Measurements from ENCODE around the gene IGFBP4.

Gene IGFBP4

DNA sequence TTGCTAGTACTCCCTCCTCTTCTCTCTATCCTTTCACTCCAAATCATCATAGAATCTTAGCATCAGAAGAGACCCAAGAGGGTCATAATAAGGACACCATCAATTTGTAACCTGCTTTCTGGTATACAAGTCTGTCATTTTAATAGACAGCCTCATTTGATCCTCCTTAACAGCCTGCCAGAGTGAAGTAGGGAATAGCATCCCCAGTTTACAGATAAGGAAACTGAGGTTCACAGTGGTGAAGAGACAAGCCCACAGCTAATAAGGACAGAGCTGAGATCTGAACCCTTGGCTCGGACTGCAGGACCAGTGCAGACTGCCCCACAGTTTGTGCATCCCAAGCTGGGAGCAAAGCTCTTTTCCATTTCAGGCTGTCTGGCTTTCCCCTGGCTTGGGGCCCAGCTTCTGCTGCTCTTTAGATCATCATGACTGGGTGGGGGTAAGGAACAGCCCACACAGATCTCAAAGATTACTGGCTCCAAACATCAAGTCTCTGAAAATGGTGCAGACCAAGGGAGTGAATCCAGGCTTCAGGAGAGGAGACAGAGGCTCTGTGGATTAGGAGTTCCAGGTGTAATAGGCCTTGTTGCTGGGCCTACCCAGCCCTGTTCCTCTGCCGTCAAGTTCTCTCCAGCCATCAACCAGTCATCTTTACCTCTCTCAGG, 10.3 kb upstream of the IGFBP4 start:
- no peak for DNase-seq (ENCODE audit: low read depth)

DNA sequence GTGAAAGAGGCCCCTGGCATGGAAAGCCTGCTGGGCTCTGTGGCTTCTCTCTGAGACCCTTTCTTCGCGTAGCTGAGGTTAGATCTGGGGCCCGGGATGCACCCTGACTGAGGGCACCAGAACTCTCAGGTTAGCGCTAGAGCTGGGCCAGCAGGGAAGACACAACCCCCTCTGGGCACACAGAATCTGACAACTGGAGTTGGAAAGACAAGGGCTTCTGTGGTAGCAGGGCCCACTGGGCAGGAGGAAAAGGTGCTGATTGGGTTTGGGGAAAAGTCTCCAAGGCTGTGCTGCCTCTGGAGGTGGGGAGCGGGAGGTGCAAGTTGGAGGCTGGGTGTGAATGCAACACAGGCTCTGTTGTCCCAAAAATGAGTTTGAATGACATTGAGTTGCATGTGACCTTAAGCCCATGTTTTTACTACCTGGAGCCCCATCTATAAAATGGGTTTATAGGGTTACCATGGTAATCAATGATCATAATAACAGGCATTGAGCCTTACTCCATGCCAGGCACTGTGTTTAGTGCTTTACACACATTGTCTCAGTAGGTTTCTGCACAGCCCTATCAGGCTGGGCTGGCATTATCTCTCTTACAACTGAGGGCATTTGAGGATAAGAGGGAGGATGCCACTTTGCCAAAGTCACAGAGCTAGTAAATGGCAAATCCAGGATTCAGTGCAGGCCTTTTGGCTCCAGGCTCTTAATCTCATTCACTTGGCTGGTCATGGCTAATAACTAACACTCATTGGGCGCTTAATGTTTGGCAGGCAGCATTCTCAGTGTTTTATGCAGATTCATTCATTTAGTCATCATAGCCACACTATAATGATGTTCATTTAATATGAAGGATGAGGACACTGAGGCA, 9.5 kb upstream of the IGFBP4 start:
- DNase-seq (ENCODE audit: low read depth): no peak

DNA sequence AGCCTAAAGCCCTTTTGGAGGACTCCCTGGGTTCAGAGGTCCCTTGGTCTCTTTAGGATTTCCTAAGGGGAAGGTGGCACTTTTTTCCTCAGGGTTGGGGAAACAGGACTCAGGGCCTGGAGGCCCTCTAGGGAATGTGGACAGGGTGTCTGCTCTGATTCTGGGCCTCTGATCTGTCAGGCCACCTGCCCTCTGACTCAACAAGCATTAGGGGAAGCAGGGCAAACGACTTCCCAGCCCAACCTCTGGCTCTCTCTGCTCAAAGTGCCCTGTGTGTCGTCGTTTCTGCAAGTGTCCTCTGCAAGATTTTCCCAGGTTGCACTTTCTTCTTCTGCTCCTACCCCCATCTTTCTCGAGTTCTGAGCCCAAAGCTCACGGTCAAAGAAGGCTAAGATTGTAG, 6.6 kb upstream of the IGFBP4 start:
- no peak for DNase-seq (ENCODE audit: low read depth)

DNA sequence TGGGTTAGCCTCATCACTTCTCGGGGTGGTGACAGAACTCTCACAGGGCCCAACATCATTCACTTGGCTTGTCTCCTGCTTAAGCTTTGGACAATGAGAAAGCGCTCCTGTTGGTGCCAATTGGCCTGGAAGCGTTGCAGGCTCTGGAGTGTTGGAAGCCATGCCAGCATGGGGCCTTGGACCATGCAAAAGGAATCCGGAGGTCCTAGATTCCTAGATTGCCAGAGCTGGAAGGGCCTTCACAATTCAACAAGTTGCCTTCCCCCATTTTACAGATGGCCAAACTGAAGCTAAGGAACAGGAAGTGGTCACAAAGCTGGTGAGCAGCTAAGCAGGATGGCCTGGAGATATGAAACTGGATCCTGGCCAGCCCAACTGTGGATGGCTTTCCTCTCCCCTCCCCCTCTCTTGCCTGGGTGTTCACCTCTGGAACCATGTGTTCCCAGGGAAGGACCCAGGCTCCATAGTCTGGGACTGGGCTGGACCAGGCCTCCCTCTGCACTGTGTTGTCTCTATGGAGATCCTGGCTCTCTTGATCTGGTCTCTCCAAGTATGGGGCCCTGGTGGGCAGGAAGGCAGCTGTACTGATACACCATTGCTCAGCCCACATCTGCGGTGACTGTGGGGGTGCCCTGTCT, 6.0 kb upstream of the IGFBP4 start:
- no peak for DNase-seq (ENCODE audit: low read depth)

DNA sequence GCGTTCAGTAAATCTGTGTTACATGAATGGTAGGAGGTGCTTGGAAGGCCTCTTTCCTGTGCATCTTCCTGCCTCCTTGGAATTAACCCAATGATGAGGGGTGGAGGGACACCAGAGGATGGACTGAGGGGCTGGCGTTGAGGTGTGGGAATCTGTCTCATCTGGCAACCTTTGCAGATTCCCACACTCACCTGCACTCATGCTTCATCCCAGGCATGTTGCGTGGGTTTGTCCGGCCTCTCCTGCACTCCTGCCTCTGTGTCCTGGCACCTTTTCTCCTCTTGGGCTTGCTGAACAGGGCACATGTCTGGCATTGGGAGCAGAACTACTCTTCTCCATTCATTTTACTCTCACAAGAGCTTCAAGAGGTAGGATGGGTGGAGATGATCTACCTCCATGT, 3.1 kb upstream of the IGFBP4 start:
- no peak for DNase-seq (ENCODE audit: low read depth)

DNA sequence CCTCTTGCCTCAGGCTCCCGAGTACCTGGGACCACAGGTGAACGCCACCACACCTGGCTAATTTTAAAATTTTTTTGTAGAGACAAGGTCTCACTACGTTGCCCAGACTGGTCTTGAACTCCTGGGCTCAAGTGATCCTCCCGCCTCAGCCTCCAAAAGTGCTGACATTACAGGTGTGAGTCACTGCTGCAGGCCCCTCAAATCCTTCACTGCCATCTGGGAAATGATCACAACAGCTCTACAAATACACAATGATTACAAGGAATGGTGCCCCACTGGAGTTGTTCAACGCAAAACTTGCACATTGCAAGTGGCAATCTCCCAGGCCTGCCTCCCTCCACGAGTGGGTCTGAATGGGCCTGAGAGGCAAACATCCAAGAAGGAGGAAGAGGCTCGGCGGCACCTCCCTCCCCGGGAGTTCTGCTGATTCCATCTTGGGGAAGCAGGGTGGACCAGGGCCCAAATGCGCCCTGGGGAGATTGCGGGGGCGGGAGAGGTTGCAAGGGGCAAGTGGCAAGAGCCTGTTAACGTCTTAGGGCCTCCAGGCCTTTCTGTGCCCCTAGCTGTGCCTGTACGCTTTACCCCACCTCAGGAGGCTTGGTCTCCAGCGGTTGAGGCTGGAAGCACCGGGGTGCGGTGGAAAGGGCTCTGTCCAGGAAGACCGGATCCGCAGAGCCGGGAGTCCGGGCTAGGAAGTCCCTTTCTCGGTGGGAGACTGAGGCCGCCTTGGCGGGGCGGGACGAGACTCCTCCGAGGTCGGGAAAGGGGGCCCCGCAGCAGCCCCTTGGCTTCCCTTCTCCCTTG, 656 bp upstream of the IGFBP4 start:
- DNase-seq (ENCODE audit: low read depth): no peak

DNA sequence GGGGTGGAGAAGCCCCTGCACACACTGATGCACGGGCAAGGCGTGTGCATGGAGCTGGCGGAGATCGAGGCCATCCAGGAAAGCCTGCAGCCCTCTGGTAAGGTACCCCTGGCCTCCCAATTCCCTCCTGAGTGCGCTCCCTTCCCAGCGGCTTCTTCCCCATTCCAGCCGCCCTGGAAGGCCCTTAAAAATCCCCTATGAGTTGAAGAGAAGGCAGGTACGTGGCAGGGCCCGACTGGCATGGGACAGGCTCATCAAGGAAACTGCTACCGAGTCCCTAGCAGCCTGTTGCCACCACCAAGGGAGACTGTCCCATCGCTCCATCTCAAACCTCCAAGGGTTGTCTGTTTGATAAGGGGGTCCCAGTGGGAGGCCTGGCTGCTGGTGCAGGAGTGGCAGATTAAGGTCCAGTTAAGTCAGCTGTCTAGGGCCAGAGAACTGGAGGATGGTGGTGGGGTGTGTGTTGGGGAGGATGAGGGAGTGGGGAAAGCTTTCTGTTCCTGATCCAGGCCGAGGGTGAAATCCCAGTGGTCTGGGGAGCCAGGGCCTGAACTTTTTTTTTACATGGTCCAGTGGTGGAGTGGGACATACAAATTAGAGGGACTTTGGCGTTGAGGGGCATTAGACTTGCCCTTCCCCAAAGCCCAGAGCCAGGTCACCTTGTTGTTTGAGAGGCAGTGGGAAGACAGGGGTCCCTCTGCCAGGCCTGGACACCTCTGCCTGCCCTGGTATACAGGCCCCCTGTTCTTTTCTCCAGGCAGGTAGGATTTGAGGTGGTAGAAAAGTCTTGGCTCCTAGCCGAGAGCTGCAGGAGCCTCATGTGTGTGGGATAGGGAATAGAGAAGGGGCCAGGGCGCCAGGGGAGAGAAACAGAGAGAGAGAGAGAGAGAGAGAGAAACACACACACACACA, 994 bp downstream of the IGFBP4 start:
- no peak for DNase-seq (ENCODE audit: low read depth)

DNA sequence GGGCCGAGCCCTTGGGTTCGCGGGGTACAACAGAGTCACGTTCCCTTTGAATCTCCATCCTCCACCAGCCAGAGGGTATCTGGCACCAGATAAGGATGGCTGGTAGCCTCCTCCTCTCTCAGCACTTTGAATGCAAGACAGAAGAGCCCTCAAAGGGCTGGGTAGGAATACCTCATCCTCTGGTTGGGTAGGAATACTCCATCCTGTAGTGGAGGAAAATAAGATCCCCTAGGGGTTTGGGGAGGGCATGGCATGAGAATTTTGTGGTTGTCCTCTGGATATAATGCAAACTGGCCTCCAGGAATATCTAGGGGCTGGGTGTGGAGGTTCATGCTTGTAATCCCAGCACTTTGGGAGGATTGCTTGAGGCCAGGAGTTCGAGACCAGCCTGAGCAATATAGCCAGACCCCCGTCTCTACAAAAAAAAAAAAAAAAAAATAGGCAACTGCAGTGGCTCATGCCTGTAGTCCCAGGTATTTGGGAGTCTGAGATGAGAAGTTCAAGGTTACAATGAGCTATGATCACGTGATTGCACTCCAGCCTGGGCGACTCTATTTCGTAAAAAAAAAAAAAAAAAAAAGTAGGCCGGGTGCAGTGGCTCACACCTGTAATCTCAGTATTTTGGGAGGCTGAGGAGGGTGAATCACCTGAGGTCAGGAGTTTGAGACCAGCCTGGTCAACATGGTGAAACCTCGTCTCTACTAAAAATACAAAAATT, 2.7 kb downstream of the IGFBP4 start:
- DNase-seq (ENCODE audit: low read depth): no peak

DNA sequence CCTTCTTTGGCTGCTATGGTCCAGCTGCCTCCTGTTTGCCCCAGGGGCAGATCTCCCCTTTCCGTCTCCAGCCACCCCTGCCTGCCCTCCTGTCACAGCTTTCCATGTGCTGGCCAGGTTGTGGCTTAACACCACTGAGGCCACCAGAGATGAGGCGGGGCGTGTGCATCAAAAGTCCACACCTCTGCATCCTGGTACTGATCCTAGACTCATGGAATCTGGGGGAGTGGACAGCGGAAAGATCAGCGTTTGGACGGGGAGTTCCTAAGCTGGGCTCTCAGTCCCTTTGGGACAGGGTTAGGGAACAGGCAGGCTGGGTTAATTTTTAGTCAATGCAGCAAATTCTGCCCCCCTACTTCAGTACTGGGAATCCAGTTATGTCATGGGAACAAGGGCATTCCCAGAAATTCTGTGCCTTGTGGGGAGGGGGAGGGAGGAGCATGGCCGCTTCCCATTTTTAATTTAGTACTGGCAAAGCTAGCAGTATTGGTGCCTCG, 3.9 kb downstream of the IGFBP4 start:
- DNase-seq (ENCODE audit: low read depth): no peak

DNA sequence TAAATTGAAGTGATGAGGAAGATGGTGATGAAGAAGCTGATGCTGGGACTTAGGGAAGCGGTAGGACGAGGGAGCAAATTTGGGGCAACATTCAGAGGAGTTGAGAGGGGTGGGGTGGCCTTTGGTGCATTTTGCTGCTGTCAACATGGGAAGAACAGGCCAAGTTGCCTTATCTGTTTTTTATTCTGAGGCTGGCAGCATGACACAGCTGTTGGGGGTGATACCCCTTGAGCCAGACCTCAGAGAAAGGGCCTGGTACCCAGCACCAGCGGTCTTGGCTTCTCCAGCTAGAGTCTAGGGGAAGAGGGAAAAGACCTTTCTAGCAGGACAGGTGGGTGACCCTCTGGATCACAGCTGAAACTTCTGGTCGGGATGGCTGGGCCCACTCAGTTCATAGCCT, 4.6 kb downstream of the IGFBP4 start:
- no peak for DNase-seq (ENCODE audit: low read depth)

DNA sequence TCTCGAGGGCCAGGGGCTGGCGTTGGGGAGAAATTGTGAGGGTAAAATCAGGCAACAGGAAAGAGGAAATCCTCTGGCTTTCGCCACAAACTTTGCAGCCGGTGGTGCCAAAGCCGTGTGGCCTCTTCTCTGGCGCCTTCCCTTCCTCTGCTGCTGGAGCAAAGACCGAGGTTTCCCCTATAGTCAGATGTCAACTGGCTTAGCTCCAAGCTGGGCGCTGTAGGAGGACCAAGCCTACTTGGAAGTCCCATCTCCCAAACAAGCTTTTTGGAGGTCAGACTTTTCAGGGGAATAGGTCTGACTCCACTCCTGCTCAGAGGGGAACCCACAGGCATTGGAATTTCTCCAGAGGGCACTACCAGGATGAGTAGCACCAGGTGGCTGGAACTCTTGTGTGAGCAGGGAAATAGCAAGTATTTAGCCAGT, 5.0 kb downstream of the IGFBP4 start:
- no peak for DNase-seq (ENCODE audit: low read depth)

DNA sequence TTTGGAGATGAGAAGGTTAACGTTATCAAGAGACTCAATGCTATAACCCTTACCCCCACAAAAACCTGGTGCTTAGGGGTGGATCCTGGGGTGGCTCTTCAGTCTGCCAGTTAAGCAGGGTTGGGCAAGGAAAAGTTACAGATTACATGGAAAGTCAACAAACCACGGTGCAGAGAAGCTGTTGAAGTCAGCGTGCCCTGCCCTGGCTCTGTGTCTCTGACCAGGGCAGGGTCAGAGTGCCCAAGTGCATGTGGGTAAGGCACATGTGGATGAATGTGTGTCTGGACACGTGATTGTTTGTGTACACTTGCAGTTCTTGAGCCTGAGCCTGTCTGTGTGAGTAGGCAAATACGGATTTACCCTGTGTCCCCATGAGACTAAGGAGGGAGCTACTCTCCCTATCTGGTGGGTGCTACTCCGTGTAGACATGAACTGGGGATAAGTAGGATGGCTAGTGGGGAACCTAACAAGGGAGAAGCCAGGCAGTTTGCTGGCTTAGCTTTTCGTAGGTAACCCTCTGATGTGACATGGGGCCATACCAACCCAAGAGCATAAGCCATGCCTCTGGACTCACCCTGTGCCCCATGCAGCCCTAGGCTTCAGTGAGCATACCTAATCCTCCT, 5.5 kb downstream of the IGFBP4 start:
- DNase-seq (ENCODE audit: low read depth): no peak

DNA sequence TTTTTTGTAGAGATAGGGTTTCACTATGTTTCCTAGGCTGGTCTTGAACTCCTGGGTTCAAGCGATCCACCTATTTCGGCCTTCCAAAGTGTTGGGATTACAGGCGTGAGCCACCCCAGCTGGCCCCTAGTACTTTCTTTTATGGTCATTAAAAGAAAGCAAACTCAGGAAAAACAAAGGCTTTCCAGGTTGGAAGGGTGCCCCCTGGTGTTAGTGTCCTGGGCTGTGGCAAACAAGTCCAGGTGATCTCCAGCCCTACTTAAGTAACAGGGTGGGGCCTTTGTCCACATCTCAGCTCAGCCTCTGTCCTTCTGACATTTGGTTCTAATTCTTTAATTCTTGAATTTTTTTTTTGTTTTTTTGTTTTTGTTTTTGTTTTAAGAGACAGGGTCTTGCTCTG, 6.9 kb downstream of the IGFBP4 start:
- DNase-seq (ENCODE audit: low read depth): no peak

DNA sequence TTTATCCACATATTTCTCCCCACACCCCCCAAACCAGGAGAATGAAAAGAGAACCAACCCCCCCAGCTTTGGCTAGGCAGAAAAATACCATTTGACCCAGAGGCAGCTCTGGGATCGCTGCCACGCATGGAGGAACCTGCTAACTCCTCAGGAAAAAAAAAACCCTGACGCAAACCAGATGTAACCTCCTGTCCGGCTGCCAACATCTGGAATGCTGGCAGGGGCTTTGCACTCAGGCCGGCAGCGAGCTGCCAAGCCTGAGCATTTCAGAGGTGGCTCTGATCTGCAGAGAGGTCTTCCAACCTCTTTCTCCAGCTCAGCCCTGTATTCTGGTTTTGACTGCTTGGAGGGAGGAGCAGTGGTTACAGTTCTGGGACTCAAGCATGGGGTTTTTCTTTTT, 8.2 kb downstream of the IGFBP4 start:
- no peak for DNase-seq (ENCODE audit: low read depth)

DNA sequence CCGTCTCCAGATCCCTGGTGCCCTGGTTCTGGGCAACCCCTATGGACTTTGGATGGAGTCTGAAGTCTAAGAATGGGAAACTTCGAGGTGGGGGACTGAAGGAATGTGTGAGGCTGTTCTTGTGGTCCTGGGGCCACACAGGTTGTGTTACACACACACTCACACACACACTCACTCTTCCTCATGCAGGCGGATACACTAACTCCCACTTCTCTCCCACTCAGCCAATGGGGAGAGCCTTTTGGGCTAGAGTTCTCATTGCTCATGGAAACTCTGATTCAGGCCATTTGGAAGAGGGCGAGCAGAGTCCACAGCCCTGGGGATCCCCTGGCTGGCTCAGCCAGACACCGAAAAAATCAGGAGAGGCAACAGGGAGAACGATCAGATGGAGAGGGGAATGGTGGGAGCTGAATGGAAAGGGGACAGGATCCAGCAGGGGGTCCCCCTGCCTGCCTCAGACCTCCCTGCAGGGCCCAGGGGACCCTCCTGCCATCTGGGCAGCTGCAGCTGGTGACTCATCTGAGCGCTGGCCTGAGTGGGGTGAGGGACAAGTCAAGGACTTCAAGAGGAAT, 9.1 kb downstream of the IGFBP4 start:
- DNase-seq (ENCODE audit: low read depth): no peak

DNA sequence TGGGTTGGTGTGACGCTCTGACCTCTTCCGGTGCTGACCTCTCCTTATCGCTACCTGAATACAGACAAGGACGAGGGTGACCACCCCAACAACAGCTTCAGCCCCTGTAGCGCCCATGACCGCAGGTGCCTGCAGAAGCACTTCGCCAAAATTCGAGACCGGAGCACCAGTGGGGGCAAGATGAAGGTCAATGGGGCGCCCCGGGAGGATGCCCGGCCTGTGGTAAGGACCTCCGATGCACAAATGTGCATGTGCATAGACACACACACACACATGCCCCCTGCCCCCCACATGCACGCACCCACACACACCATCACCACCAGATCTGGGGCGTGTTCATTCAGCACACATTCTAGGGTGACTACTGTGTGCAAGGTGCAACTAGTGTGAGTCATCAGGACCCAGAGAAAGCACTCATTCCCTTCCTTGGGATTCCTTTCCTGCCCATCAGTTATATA, 9.7 kb downstream of the IGFBP4 start:
- no peak for DNase-seq (ENCODE audit: low read depth)

DNA sequence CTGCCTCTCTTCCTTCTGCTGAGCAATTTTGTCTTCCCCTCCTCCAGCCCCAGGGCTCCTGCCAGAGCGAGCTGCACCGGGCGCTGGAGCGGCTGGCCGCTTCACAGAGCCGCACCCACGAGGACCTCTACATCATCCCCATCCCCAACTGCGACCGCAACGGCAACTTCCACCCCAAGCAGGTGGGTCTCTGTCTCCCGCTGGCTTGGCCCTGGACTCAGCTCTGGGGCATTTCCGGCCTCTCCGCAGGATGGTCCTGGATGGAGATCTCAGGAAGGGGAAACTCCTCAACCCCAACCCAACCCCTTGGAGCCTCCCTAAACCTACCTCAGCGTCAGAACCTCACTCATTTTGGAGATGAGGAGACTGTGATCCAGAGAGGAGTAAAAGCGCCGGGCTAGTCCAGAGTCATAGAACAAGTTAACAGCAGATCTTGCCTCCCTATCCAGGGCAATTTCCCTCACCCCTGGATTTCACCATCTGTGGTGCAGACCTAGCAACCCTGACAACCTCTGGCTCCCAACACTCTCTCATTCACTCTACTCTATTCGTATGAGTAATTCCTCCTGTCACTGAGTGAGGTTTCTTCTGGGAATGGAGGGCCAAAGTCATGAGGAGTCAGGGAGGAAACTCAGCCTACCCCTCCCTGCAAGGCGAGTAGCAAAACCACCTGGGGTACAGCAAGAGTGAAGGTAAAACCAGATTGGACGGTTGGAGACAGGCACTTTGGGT, 10.8 kb downstream of the IGFBP4 start:
- no peak for DNase-seq (ENCODE audit: low read depth)

DNA sequence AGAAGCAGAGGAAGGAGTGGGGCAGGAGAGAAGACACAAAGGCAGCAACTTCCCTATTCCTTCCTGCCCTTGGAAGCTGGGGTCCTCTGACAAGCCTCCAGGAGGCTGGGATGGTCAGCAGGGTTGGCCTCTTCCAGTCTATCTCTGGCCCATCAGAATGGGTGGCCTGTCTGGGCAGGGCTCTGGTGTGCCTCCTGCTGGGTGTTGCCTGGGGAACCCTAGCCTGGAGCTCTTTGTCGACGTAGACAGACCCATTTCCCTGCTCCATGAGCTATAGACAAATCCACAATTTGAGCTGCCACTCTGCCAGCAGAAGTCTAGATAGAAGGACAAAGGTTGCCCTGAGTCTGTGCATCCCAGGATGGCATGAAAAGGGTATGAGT, 11.4 kb downstream of the IGFBP4 start:
- no peak for DNase-seq (ENCODE audit: low read depth)

Measured in stimulated activated CD8-positive, alpha-beta memory T cell treated with anti-CD3 and anti-CD28 coated beads, Interleukin-12 subunit alpha, Interleukin-12 subunit beta, amount 100 ng/mL, for 1 hour (primary cell).